Mammary microvascular endothelial cell (primary cell): ENCODE measurements around the gene ZNF845. TPM values are rescaled to one million over a fixed set of nuclear protein-coding genes. Genes with fewer than 3 reads are reported as not detected.

Source experiments
- total RNA-seq: library from RNA; depleted of rRNA; stranded (reverse); fragments of >200 nt; gene quantifications from 2 replicates; pipeline ENCODE4 v1.2.3, GENCODE V29; 2015

Gene ZNF845
- 5.1 and 6.3 TPM in 2 replicates for total RNA-seq

DNA sequence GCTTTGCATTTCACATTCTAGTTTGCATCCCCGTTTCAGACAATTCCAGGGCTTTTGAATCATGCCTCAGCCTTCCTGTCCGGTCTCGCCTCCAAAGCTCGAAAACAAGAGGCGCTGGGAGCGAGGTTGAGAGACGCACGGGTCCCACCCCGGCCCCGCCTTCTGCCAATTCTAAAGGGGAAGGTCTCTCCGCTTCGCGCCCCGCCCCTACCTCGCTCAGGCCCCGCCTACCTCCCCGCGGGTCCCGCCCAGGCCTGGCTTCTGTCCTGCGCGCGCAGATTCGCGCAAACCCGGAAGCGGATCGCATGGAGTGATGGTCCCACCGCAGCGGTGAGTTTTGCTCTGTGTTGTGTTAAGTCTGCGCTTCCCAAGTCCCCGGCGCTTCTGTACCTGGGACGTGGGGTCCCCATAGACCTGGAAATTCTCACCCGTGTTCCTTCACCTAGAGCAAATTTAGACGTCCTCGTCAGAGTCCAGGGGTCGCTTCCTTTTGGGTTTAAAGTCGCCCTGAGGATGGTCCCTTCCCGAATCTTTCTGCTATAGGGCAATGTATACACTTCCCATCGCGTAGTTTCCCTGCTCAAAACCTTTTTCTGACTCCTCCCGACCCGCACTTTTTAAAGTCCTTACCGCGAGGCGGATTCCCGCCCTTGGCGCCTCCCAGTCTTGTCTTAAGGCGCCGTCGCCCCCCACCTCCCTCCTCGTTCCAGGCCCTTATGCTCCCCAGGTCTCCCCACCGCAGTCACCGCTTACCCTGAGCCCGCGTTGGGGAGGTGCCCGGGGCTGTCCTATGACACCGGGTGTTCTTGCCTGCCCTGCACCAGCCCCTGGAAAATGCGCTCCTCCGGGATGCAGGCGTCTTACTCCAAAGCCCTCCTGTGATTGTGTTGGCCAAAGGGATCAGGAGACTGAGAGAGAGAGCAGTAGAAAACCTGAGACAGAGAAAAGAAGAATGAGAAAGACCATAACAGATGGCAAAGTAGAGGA, at the start of gene ZNF845:
Gene ZNF845 (plus strand): TSS at position 287 of the 987 bp plus-strand sequence. CDS start 7,559 bp downstream, outside the sequence.

DNA sequence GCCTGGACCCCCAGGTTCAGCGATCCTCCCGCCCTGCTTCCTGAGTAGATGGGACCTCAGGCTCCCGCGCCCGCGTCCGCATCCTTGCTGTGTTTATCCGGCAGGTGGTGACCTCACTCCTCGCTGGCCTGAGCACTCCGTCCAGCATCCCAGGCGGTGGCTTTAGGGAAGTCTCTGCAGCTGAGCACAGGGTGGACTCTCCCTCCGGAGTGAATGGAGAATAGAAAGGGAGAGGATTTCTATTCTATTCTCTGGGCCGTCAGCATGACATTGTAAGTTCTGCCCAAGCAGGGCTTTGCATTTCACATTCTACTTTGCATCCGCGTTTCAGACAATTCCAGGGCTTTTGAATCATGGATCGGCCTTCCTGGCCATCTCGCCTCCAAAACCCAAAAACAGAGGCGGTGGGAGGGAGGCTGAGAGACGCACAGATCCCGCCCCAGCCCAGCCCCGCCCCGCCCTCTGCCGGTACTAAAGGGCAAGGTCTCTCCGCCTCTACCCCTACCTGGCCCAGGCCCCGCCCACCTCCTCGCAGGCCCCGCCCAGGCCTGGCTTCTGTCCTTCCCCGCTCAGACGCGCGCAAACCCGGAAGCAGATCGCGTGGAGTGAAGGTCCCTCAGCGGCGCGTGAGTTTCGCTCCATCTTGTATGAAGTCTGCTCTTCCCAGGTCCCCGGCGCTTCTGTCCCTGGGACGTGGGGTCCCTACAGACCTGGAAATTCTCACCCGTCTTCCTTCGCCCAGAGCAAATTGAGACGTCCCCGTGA, 31.8 kb downstream of the ZNF845 start, which contains the start of gene ZNF525:
Gene ZNF525 (plus strand): TSS at position 572 of the 765 bp plus-strand sequence. CDS start 6,577 bp downstream, outside the sequence.

DNA sequence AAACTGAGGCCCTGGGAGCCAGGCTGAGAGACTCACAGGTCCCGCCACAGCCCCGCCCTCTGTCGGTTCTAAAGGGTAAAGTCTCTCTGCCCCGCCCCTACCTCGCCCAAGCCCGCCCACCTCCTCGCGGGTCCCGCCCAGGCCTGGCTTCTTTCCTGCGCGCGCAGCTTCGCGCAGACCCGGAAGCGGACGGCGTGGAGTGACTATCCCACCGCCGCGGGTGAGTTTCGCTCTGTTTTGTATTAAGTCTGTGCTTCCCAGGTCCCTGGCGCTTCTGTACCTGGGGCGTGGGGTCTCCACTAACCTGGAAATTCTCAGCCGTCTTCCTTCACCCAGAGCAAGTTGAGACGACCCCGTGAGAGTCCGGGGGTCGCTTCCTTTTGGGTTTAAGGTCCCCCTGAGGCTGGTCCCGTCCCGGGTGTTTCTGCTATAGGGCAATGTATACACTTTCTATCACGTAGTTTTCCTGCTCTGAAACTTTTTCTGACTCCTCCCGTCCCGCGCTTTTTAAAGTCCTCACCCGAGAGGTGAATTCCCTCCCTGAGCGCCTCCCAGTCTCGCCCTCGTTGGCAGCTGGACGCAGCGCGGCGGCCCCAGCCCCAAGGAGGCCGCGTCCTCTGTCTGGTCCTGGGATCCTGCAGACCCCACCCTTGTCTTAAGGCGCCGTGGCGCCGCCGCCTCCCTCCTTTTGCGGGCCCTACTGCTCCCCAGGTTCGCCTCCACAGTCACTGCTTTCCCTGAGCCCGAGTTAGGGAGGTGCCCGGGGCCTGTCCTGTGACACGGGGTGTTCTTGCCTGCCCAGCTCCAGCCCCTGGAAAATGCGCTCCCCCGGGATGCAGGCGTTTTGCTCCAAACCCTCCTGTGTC, 61.7 kb downstream of the ZNF845 start, which contains the start of gene ZNF765:
Gene ZNF765 (plus strand): TSS at position 176 of the 866 bp plus-strand sequence. CDS start 2,867 bp downstream, outside the sequence.

Other genes with a start within 250 kb of the ZNF845 start
- gene ZNF160, start 230.3 kb upstream of the ZNF845 start, total RNA-seq: 13.2 and 17.8 TPM in 2 replicates
- gene ZNF415, start 200.8 kb upstream of the ZNF845 start, total RNA-seq: 4.8 and 5.3 TPM in 2 replicates
- gene ZNF347, start 174.7 kb upstream of the ZNF845 start, total RNA-seq: 10.1 and 10.6 TPM in 2 replicates
- 1.7 and 6.7 TPM in 2 replicates for gene ZNF665, start 140.4 kb upstream of the ZNF845 start, total RNA-seq
- gene ZNF677, start 78.9 kb upstream of the ZNF845 start, total RNA-seq: 11.7 and 15.5 TPM in 2 replicates
- gene VN1R2, start 75.5 kb upstream of the ZNF845 start, total RNA-seq: not detected in 2 replicates
- not detected in 2 replicates for gene VN1R4, start 66.0 kb upstream of the ZNF845 start, total RNA-seq
- gene ZNF525, start 32.0 kb downstream of the ZNF845 start, total RNA-seq: 3.3 and 4.2 TPM in 2 replicates
- gene ZNF765, start 61.4 kb downstream of the ZNF845 start, total RNA-seq: 6.8 and 9.0 TPM in 2 replicates
- gene ZNF761, start 98.2 kb downstream of the ZNF845 start, total RNA-seq: 7.0 TPM in 2 replicates
- 1.9 and 3.8 TPM in 2 replicates for gene ZNF813, start 134.0 kb downstream of the ZNF845 start, total RNA-seq
- gene ZNF331, start 204.4 kb downstream of the ZNF845 start, total RNA-seq: 3.6 and 5.5 TPM in 2 replicates